HUDEP-2 (cell line): ENCODE measurements around the gene TBC1D10A.

ENCODE experiments used
- DNase-seq, 76 experiments: peaks; one replicate each; lab custom pipeline; 2025; ENCODE audit not compliant: unreplicated experiment in 76 of 76; lab: John Stamatoyannopoulos, UW

The TBC1D10A gene

GRCh38 chr22:30302810-30303138 is 24.0 kb downstream of the TBC1D10A start:
- DNase-seq = no peak

GRCh38 chr22:30301995-30302809 is 24.5 kb downstream of the TBC1D10A start:
- DNase-seq = peak in 21 of 76 experiments; percentile 12 to 44 (median 29)

- DNase-seq = no peak
Observed at GRCh38 chr22:30299322-30299721, 27.4 kb downstream of the TBC1D10A start.

- no peak for DNase-seq
Observed at GRCh38 chr22:30297991-30298701, 28.6 kb downstream of the TBC1D10A start.

- DNase-seq = no peak
Observed at GRCh38 chr22:30297276-30297990, 29.3 kb downstream of the TBC1D10A start.

GRCh38 chr22:30296833-30297232 is 29.9 kb downstream of the TBC1D10A start:
- DNase-seq = no peak

- DNase-seq = no peak
Observed at GRCh38 chr22:30296324-30296723, 30.4 kb downstream of the TBC1D10A start.

GRCh38 chr22:30295576-30295975 is 31.2 kb downstream of the TBC1D10A start:
- DNase-seq = no peak

- DNase-seq = no peak
Observed at GRCh38 chr22:30294830-30295229, 31.9 kb downstream of the TBC1D10A start.

GRCh38 chr22:30294066-30294465 is 32.7 kb downstream of the TBC1D10A start:
- DNase-seq = no peak

- no peak for DNase-seq
Observed at GRCh38 chr22:30293026-30293425, 33.7 kb downstream of the TBC1D10A start.

GRCh38 chr22:30292069-30292970 is 34.4 kb downstream of the TBC1D10A start:
- DNase-seq = no peak

GRCh38 chr22:30291058-30291892 is 35.5 kb downstream of the TBC1D10A start:
- DNase-seq = peak in 24 of 76 experiments; percentile 9 to 38 (median 23)

GRCh38 chr22:30290342-30291057 is 36.2 kb downstream of the TBC1D10A start:
- peak in 1 of 76 experiments; percentile 46 for DNase-seq

GRCh38 chr22:30289980-30290313 is 36.8 kb downstream of the TBC1D10A start:
- DNase-seq = peak in 2 of 76 experiments; percentile 45 to 70

- DNase-seq = peak in 74 of 76 experiments; percentile 72 to 98 (median 96)
Observed at GRCh38 chr22:30289141-30289979, 37.4 kb downstream of the TBC1D10A start, which contains the start of gene CASTOR1. CASTOR1 (minus strand) TSS chr22:30289505; CDS start chr22:30289497, 8 bp downstream.

- no peak for DNase-seq
Observed at GRCh38 chr22:30288419-30289140, 38.2 kb downstream of the TBC1D10A start.
